Stimulated activated CD4-positive, alpha-beta T cell treated with anti-CD3 and anti-CD28 coated beads, Interleukin-15, amount 100 ng/mL, for 48 hours (primary cell): ENCODE measurements around the gene TMPRSS11F.

Source experiments
- DNase-seq, 2 donors: peaks; one replicate each; pipeline ENCODE4 v3.0.0-alpha.2; 2020; ENCODE audit warnings: low read depth in 2 of 2

The TMPRSS11F gene

GRCh38 chr4:68077737-68078136, 51.9 kb downstream of the TMPRSS11F start:
- no peak for DNase-seq

GRCh38 chr4:68077301-68077700, 52.4 kb downstream of the TMPRSS11F start:
- DNase-seq = no peak

- no peak for DNase-seq
Measured at GRCh38 chr4:68076194-68076593, 53.5 kb downstream of the TMPRSS11F start.

GRCh38 chr4:68074397-68074796, 55.3 kb downstream of the TMPRSS11F start:
- no peak for DNase-seq

GRCh38 chr4:68070302-68070701, 59.4 kb downstream of the TMPRSS11F start:
- no peak for DNase-seq

GRCh38 chr4:68062501-68062900, 67.2 kb downstream of the TMPRSS11F start:
- no peak for DNase-seq

GRCh38 chr4:68038272-68038671, 91.4 kb downstream of the TMPRSS11F start:
- DNase-seq = no peak

GRCh38 chr4:68021185-68021584, 108.5 kb downstream of the TMPRSS11F start:
- DNase-seq = no peak

- DNase-seq = no peak
Measured at GRCh38 chr4:68011684-68012083, 118.0 kb downstream of the TMPRSS11F start.
